GM23338 (cell line): ENCODE results near the gene PTPRJ. TPM values are rescaled to one million over a fixed set of nuclear protein-coding genes. Genes with fewer than 3 reads are reported as not detected.

Experiments
- ATAC-seq: fragments of 200-7000 bp; cut with Tn5 transposase; 3 replicates; pipeline ENCODE4 v1.9.1; 2020
- DNase-seq: peaks from one replicate; pipeline ENCODE4 v3.0.0-alpha.2; 2015; ENCODE audit warnings: low spot score
- H2AFZ ChIP-seq: fragments of 200-600 bp; sonication (generic); 2 replicates; pipeline ENCODE4 v1.8.0; 2016; ENCODE audit warnings: antibody characterized with exemption, mild to moderate bottlenecking, moderate library complexity
- H3F3A ChIP-seq: fragments of 200-600 bp; sonication (generic); replicated peaks from 2 replicates; pipeline ENCODE4 v1.8.0; 2017; ENCODE audit warnings: antibody characterized with exemption, mixed run types, low read depth
- H3K27ac ChIP-seq: fragments of 200-600 bp; sonication (generic); 2 replicates; pipeline ENCODE4 v1.6.1; 2016; ENCODE audit warnings: low read depth
- H3K27me3 ChIP-seq: fragments of 200-600 bp; sonication (generic); 2 replicates; pipeline ENCODE4 v1.8.0; 2016; ENCODE audit warnings: mild to moderate bottlenecking, mixed run types, moderate library complexity; ENCODE audit not compliant: insufficient read depth
- H3K36me3 ChIP-seq: fragments of 200-600 bp; sonication (generic); 2 replicates; pipeline ENCODE4 v1.8.0; 2016; ENCODE audit warnings: mild to moderate bottlenecking; ENCODE audit not compliant: insufficient read depth
- H3K4me1 ChIP-seq: fragments of 200-600 bp; sonication (generic); 2 replicates; pipeline ENCODE4 v1.8.0; 2016; ENCODE audit warnings: mild to moderate bottlenecking, moderate library complexity; ENCODE audit not compliant: insufficient read depth
- H3K4me2 ChIP-seq: fragments of 200-600 bp; sonication (generic); 2 replicates; pipeline ENCODE4 v1.7.1; 2017; ENCODE audit warnings: mixed run types
- H3K4me3 ChIP-seq: fragments of 200-600 bp; sonication (generic); 2 replicates; pipeline ENCODE4 v1.6.1; 2016; ENCODE audit warnings: mixed run types
- H3K79me2 ChIP-seq: fragments of 200-600 bp; sonication (generic); replicated peaks from 2 replicates; pipeline ENCODE4 v1.8.0; 2017; ENCODE audit warnings: mild to moderate bottlenecking; ENCODE audit not compliant: insufficient read depth
- H3K9me2 ChIP-seq: fragments of 200-600 bp; sonication (generic); 2 replicates; pipeline ENCODE4 v1.8.0; 2017; ENCODE audit not compliant: insufficient read depth
- H4K20me1 ChIP-seq: fragments of 200-600 bp; sonication (generic); replicated peaks from 2 replicates; pipeline ENCODE4 v1.8.0; 2017; ENCODE audit warnings: mild to moderate bottlenecking; ENCODE audit not compliant: insufficient read depth
- H3K27ac Mint-ChIP-seq: 2 replicates; pipeline ENCODE4 v1.8.0; 2020; ENCODE audit warnings: inconsistent platforms, mild to moderate bottlenecking, moderate library complexity, mixed read lengths
- H3K27me3 Mint-ChIP-seq: 3 replicates; pipeline ENCODE4 v1.8.0; 2022; ENCODE audit warnings: low read depth, mild to moderate bottlenecking, moderate library complexity, mixed read lengths, inconsistent platforms; ENCODE audit not compliant: insufficient read depth, poor library complexity
- H3K36me3 Mint-ChIP-seq: 3 replicates; pipeline ENCODE4 v1.8.0; 2021; ENCODE audit warnings: low read depth, mild to moderate bottlenecking, inconsistent platforms, moderate library complexity, mixed read lengths
- H3K4me1 Mint-ChIP-seq: 3 replicates; pipeline ENCODE4 v1.8.0; 2020; ENCODE audit warnings: mild to moderate bottlenecking, inconsistent platforms, mixed read lengths
- H3K4me3 Mint-ChIP-seq: 3 replicates; pipeline ENCODE4 v1.8.0; 2021; ENCODE audit warnings: moderate library complexity, mild to moderate bottlenecking, inconsistent platforms, mixed read lengths
- H3K9me3 Mint-ChIP-seq: 3 replicates; pipeline ENCODE4 v1.8.0; 2020; ENCODE audit warnings: moderate library complexity, mild to moderate bottlenecking, inconsistent platforms, mixed read lengths
- CREB1 ChIP-seq: fragments of 250-450 bp; sonication (Bioruptor Pico); IDR thresholded peaks from 2 replicates; pipeline ENCODE4 v1.5.0; 2020; ENCODE audit warnings: low read depth, mild to moderate bottlenecking, moderate library complexity
- CTCF ChIP-seq, 2 experiments: fragments of 200-600 bp in 1 of 2; sonication (generic) in 1 of 2; conservative IDR thresholded peaks; 2 replicates each; pipeline versions ENCODE4 v1.5.1 to v1.6.1; 2016 to 2017; ENCODE audit warnings: antibody characterized with exemption in 2 of 2, low read depth in 2 of 2, mild to moderate bottlenecking in 2 of 2, moderate library complexity in 1 of 2
- ETS1 ChIP-seq: IDR thresholded peaks from 2 replicates; pipeline ENCODE4 v1.6.1; 2016; ENCODE audit warnings: antibody characterized with exemption
- EZH2 ChIP-seq: fragments of 200-600 bp; sonication (generic); IDR thresholded peaks from one replicate; pipeline ENCODE4 v1.8.0; 2017; ENCODE audit warnings: antibody characterized with exemption, mild to moderate bottlenecking, low read depth; ENCODE audit not compliant: unreplicated experiment
- EZH2phosphoT487 ChIP-seq: fragments of 200-600 bp; sonication (generic); IDR thresholded peaks from one replicate; pipeline ENCODE4 v1.8.1; 2018; ENCODE audit warnings: antibody characterized with exemption; ENCODE audit not compliant: unreplicated experiment
- JUNB ChIP-seq: IDR thresholded peaks from one replicate; pipeline ENCODE4 v1.6.1; 2016; ENCODE audit warnings: antibody characterized with exemption; ENCODE audit not compliant: unreplicated experiment
- NANOG ChIP-seq: IDR thresholded peaks from 2 replicates; pipeline ENCODE4 v1.6.1; 2016; ENCODE audit warnings: antibody characterized with exemption, borderline replicate concordance
- POLR2AphosphoS5 ChIP-seq: IDR thresholded peaks from 2 replicates; pipeline ENCODE4 v1.6.1; 2016; ENCODE audit warnings: antibody characterized with exemption, low read depth
- REST ChIP-seq: IDR thresholded peaks from one replicate; pipeline ENCODE4 v1.6.1; 2018; ENCODE audit warnings: antibody characterized with exemption; ENCODE audit not compliant: unreplicated experiment
- STAT1 ChIP-seq: IDR thresholded peaks from one replicate; pipeline ENCODE4 v1.6.1; 2016; ENCODE audit warnings: antibody characterized with exemption; ENCODE audit not compliant: unreplicated experiment
- ZNF114 ChIP-seq: fragments of 250-450 bp; sonication (Bioruptor Pico); IDR thresholded peaks from 2 replicates; pipeline ENCODE4 v1.5.0; 2020; ENCODE audit warnings: mild to moderate bottlenecking, moderate library complexity
- ZNF331 ChIP-seq: fragments of 250-450 bp; sonication (Bioruptor Pico); IDR thresholded peaks from 2 replicates; pipeline ENCODE4 v1.5.0; 2020; ENCODE audit warnings: low read depth, mild to moderate bottlenecking, moderate library complexity
- ZNF462 ChIP-seq: fragments of 250-450 bp; sonication (Bioruptor Pico); IDR thresholded peaks from 2 replicates; pipeline ENCODE4 v1.5.0; 2020; ENCODE audit warnings: mild to moderate bottlenecking, moderate library complexity
- polyA plus RNA-seq: library from polyadenylated mRNA; unstranded; fragments of >200 nt; fragmentation: Nextera tagmentation; extraction: Ambion mirVana; gene quantifications from 2 replicates; pipeline ENCODE4 v1.2.1, GENCODE V29; 2016
- total RNA-seq: library from RNA; depleted of rRNA; stranded (reverse); fragments of >200 nt; shearing (Covaris generic); gene quantifications from 2 replicates; pipeline ENCODE4 v1.2.3, GENCODE V29; 2014

PTPRJ gene
- total and polyA plus RNA-seq, 2 experiments from 2014 or later: 4.2 to 16.0 TPM

GRCh38 chr11:48050304-48050703, 69.9 kb downstream of the PTPRJ start:
- Histone ChIP-seq H4K20me1 (no peaks in the 10 kb centered on the region), H3K9me2 (no peaks in the 10 kb centered on the region), H3K79me2 (no peaks in the 10 kb centered on the region), H3K36me3 (no peaks in the 10 kb centered on the region), H2AFZ (no peak overlapping the region), H3K27me3 (no peaks in the 10 kb centered on the region), H3F3A (no peaks in the 10 kb centered on the region), H3K4me3 (no peak overlapping the region), H3K27ac (peak overlapping the region; percentile 15; the same call in 1 of the 2 replicates), H3K4me2 (no peak overlapping the region), H3K4me1 (peaks cover 23% of the 10 kb centered on the region)
- H3K36me3 Mint-ChIP-seq: no peaks in the 10 kb centered on the region
- H3K27ac Mint-ChIP-seq: peak overlapping the region; percentile 1; the same call in 1 of the 2 replicates
- no peak overlapping the region for H3K4me3 Mint-ChIP-seq
- TF ChIP-seq ZNF462 (CRISPR knock-in tag): no peak
- TF ChIP-seq CREB1 (CRISPR knock-in tag): no peak
- no peak for TF ChIP-seq ZNF114
- no peak for TF ChIP-seq STAT1
- TF ChIP-seq CTCF (conservative IDR thresholded peaks at IDR 0.05; ENCODE audit: low read depth in 2 of 2): no peak
- no peak for TF ChIP-seq NANOG
- no peak for TF ChIP-seq POLR2AphosphoS5
- TF ChIP-seq EZH2: no peak
- no peak for TF ChIP-seq ZNF331
- no peak for TF ChIP-seq ETS1
- TF ChIP-seq EZH2phosphoT487: no peak
- TF ChIP-seq REST: no peak
- TF ChIP-seq JUNB: no peak
- peaks cover 44% of the 10 kb centered on the region for H3K4me1 Mint-ChIP-seq
- H3K9me3 Mint-ChIP-seq: no peaks in the 10 kb centered on the region
- peaks cover 5% of the 10 kb centered on the region for H3K27me3 Mint-ChIP-seq
- DNase-seq: no peak
- no peak for ATAC-seq
